BE2C (cell line): Measurements from ENCODE around the gene P2RX7.

Experiments used
- DNase-seq: peaks from one replicate; pipeline ENCODE4 v3.0.0-alpha.2; 2020
- H3K27me3 ChIP-seq: fragments of 250-450 bp; sonication (Bioruptor Pico); 2 replicates; pipeline ENCODE4 v1.5.1; 2020; ENCODE audit warnings: mild to moderate bottlenecking
- H3K36me3 ChIP-seq: fragments of 250-450 bp; sonication (Bioruptor Pico); 2 replicates; pipeline ENCODE4 v1.5.1; 2020; ENCODE audit warnings: mild to moderate bottlenecking
- H3K4me1 ChIP-seq: fragments of 250-450 bp; sonication (Bioruptor Pico); 2 replicates; pipeline ENCODE4 v1.5.1; 2020
- H3K4me3 ChIP-seq: 2 replicates; pipeline ENCODE4 v1.5.1; 2011; ENCODE audit warnings: low read depth, low read length
- H3K9me3 ChIP-seq: fragments of 250-450 bp; sonication (Bioruptor Pico); 2 replicates; pipeline ENCODE4 v1.5.1; 2020
- CTCF ChIP-seq: IDR thresholded peaks from 2 replicates; pipeline ENCODE4 v1.5.1; 2012; ENCODE audit warnings: mild to moderate bottlenecking, low read depth, low read length

P2RX7 gene

GRCh38 chr12:121170611-121171260 lies 38.1 kb downstream of the P2RX7 start:
- Histone ChIP-seq H3K36me3 (no peaks in the 10 kb centered on the region), H3K4me3 (no peak overlapping the region), H3K27me3 (no peaks in the 10 kb centered on the region), H3K9me3 (no peaks in the 10 kb centered on the region), H3K4me1 (no peaks in the 10 kb centered on the region)
- TF ChIP-seq CTCF, result no peak
- no peak for DNase-seq

- H3K9me3 ChIP-seq, result no peaks in the 10 kb centered on the region
- no peaks in the 10 kb centered on the region for H3K4me1 ChIP-seq
- no peaks in the 10 kb centered on the region for H3K36me3 ChIP-seq
- H3K4me3 ChIP-seq, result no peak overlapping the region
- no peak for DNase-seq
- TF ChIP-seq CTCF, result no peak
- no peaks in the 10 kb centered on the region for H3K27me3 ChIP-seq
These were observed 39.5 kb downstream of the P2RX7 start for GRCh38 chr12:121172145-121172544.

GRCh38 chr12:121175383-121176119 lies 42.9 kb downstream of the P2RX7 start:
- Histone ChIP-seq H3K4me1 (no peaks in the 10 kb centered on the region), H3K36me3 (no peaks in the 10 kb centered on the region), H3K27me3 (no peaks in the 10 kb centered on the region), H3K4me3 (no peak overlapping the region), H3K9me3 (no peaks in the 10 kb centered on the region)
- no peak for DNase-seq
- no peak for TF ChIP-seq CTCF

- no peaks in the 10 kb centered on the region for H3K36me3 ChIP-seq
- no peak overlapping the region for H3K4me3 ChIP-seq
- H3K4me1 ChIP-seq, result no peaks in the 10 kb centered on the region
- H3K9me3 ChIP-seq, result no peaks in the 10 kb centered on the region
- no peak for DNase-seq
- TF ChIP-seq CTCF, result no peak
- H3K27me3 ChIP-seq, result no peaks in the 10 kb centered on the region
These were observed 44.3 kb downstream of the P2RX7 start for GRCh38 chr12:121176826-121177529.

- no peaks in the 10 kb centered on the region for H3K27me3 ChIP-seq
- no peak for TF ChIP-seq CTCF
- H3K9me3 ChIP-seq, result no peaks in the 10 kb centered on the region
- no peak overlapping the region for H3K4me3 ChIP-seq
- no peak for DNase-seq
- H3K36me3 ChIP-seq, result no peaks in the 10 kb centered on the region
- no peaks in the 10 kb centered on the region for H3K4me1 ChIP-seq
These were observed 48.5 kb downstream of the P2RX7 start for GRCh38 chr12:121181181-121181580.
